Measurements from ENCODE around the gene XIRP2. TPM values are rescaled to one million over a fixed set of nuclear protein-coding genes. Genes with fewer than 3 reads are reported as not detected.
"Not testable (repeated sequence)": the region's sequence is repeated elsewhere in the genome, so short reads cannot be mapped to it uniquely, and the experiment has no call there.

The XIRP2 gene
- total RNA-seq, 1 donor from 2014 or later = not detected

- DNase-seq (ENCODE audit: low read depth) = peak; percentile 25
Measured at GRCh38 chr2:167196461-167197252, 308.4 kb downstream of the XIRP2 start.

- DNase-seq (ENCODE audit: low read depth) = no peak
Measured at GRCh38 chr2:167198009-167198408, 309.7 kb downstream of the XIRP2 start.

- no peak for DNase-seq (ENCODE audit: low read depth)
Measured at GRCh38 chr2:167198576-167198975, 310.3 kb downstream of the XIRP2 start.

GRCh38 chr2:167200019-167200418 lies 311.7 kb downstream of the XIRP2 start:
- no peak for DNase-seq (ENCODE audit: low read depth)

GRCh38 chr2:167209784-167210183 lies 321.5 kb downstream of the XIRP2 start:
- peak; percentile 7 for DNase-seq (ENCODE audit: low read depth)

GRCh38 chr2:167212014-167212648 lies 323.9 kb downstream of the XIRP2 start:
- peak; percentile 56 for DNase-seq (ENCODE audit: low read depth)

GRCh38 chr2:167215595-167215994 lies 327.3 kb downstream of the XIRP2 start:
- DNase-seq (ENCODE audit: low read depth) = peak; percentile 46

GRCh38 chr2:167237478-167237877 lies 349.2 kb downstream of the XIRP2 start:
- DNase-seq (ENCODE audit: low read depth) = no peak

GRCh38 chr2:167240671-167241070 lies 352.4 kb downstream of the XIRP2 start:
- peak; percentile 65 for DNase-seq (ENCODE audit: low read depth)

GRCh38 chr2:167249197-167249596 lies 360.9 kb downstream of the XIRP2 start:
- peak; percentile 3 for DNase-seq (ENCODE audit: low read depth)

GRCh38 chr2:167253025-167253424 lies 364.7 kb downstream of the XIRP2 start:
- peak; percentile 92 for DNase-seq (ENCODE audit: low read depth)

- no peak for DNase-seq (ENCODE audit: low read depth)
Measured at GRCh38 chr2:167254721-167255120, 366.4 kb downstream of the XIRP2 start.

- DNase-seq (ENCODE audit: low read depth) = no peak
Measured at GRCh38 chr2:167258712-167259111, 370.4 kb downstream of the XIRP2 start.

- DNase-seq (ENCODE audit: low read depth) = peak; percentile 40
Measured at GRCh38 chr2:167264380-167264779, 376.1 kb downstream of the XIRP2 start.

- DNase-seq (ENCODE audit: low read depth) = no peak
Measured at GRCh38 chr2:167265004-167265403, 376.7 kb downstream of the XIRP2 start.

- no peak for DNase-seq (ENCODE audit: low read depth)
Measured at GRCh38 chr2:167265722-167266121, 377.4 kb downstream of the XIRP2 start.

GRCh38 chr2:167268245-167268644 lies 380.0 kb downstream of the XIRP2 start:
- not testable (repeated sequence) for DNase-seq (ENCODE audit: low read depth)

GRCh38 chr2:167271932-167272331 lies 383.7 kb downstream of the XIRP2 start:
- DNase-seq (ENCODE audit: low read depth) = peak; percentile 20

GRCh38 chr2:167275046-167275445 lies 386.8 kb downstream of the XIRP2 start:
- no peak for DNase-seq (ENCODE audit: low read depth)

- no peak for DNase-seq (ENCODE audit: low read depth)
Measured at GRCh38 chr2:167279810-167280209, 391.5 kb downstream of the XIRP2 start.

- DNase-seq (ENCODE audit: low read depth) = no peak
Measured at GRCh38 chr2:167287212-167287611, 398.9 kb downstream of the XIRP2 start.

- DNase-seq (ENCODE audit: low read depth) = no peak
Measured at GRCh38 chr2:167289651-167290410, 401.6 kb downstream of the XIRP2 start.
